CD4-positive, alpha-beta T cell (primary cell): Measurements from ENCODE around the gene RNF175. TPM values are rescaled to one million over a fixed set of nuclear protein-coding genes. Genes with fewer than 3 reads are reported as not detected.

ENCODE experiments used
- ATAC-seq: fragments of 200-7000 bp; cut with Tn5 transposase; one replicate; pipeline ENCODE4 v1.10.0; 2022; ENCODE audit warnings: mild to moderate bottlenecking; ENCODE audit not compliant: poor library complexity
- CTCF ChIA-PET: fragments of 350-600 bp; sonication (Branson Sonifier 250); formaldehyde crosslinking; loops from one replicate; lab custom pipeline; 2021; ENCODE audit warnings: antibody characterized with exemption, inconsistent platforms; lab: Charles Lee
- POLR2A ChIA-PET: fragments of 350-600 bp; sonication (Branson Sonifier 250); formaldehyde crosslinking; loops from one replicate; lab custom pipeline; 2021; ENCODE audit warnings: antibody characterized with exemption, inconsistent platforms; lab: Charles Lee
- DNase-seq, 14 experiments: peaks; one replicate each; pipeline ENCODE4 v3.0.0-alpha.2; 2013 to 2020; ENCODE audit warnings: mixed read lengths in 2 of 14
- H3K27ac ChIP-seq, 2 donors: one replicate each; pipeline versions ENCODE4 v1.5.1 to v1.7.0; 2013; ENCODE audit warnings: low read length in 2 of 2, low read depth in 1 of 2, mild to moderate bottlenecking in 1 of 2
- H3K27me3 ChIP-seq, 2 experiments: 1 replicate in 1 of 2; 2 replicates in 1 of 2; pipeline versions ENCODE4 v1.6.1 to v1.7.0; 2013; ENCODE audit warnings: low read length in 2 of 2, control low read depth in 1 of 2, mild to moderate bottlenecking in 1 of 2, moderate library complexity in 1 of 2; ENCODE audit not compliant: insufficient read depth in 2 of 2, control insufficient read depth in 1 of 2
- H3K36me3 ChIP-seq: one replicate; pipeline ENCODE4 v1.6.1; 2013; ENCODE audit warnings: low read length, control low read depth; ENCODE audit not compliant: insufficient read depth
- H3K4me1 ChIP-seq: one replicate; pipeline ENCODE4 v1.6.1; 2013; ENCODE audit warnings: low read length, control low read depth; ENCODE audit not compliant: insufficient read depth
- H3K4me3 ChIP-seq: one replicate; pipeline ENCODE4 v1.5.1; 2013; ENCODE audit warnings: mild to moderate bottlenecking, low read length, moderate library complexity
- H3K9me3 ChIP-seq, 2 experiments: 1 replicate in 1 of 2; 2 replicates in 1 of 2; pipeline versions ENCODE4 v1.6.1 to v1.7.0; 2013; ENCODE audit warnings: low read length in 2 of 2, mild to moderate bottlenecking in 2 of 2, control low read depth in 1 of 2, moderate library complexity in 1 of 2; ENCODE audit not compliant: control insufficient read depth in 1 of 2, insufficient read depth in 1 of 2
- H3K27ac Mint-ChIP-seq: one replicate; pipeline ENCODE4 v1.8.0; 2020; ENCODE audit warnings: mixed read lengths
- H3K27me3 Mint-ChIP-seq: one replicate; pipeline ENCODE4 v1.8.0; 2021; ENCODE audit warnings: mixed read lengths
- H3K36me3 Mint-ChIP-seq: one replicate; pipeline ENCODE4 v1.8.0; 2021; ENCODE audit warnings: low read depth, mixed read lengths
- H3K4me1 Mint-ChIP-seq: one replicate; pipeline ENCODE4 v1.8.0; 2021; ENCODE audit warnings: low read depth, mixed read lengths
- H3K4me3 Mint-ChIP-seq: one replicate; pipeline ENCODE4 v1.8.0; 2020; ENCODE audit warnings: mild to moderate bottlenecking, mixed read lengths
- H3K9me3 Mint-ChIP-seq: one replicate; pipeline ENCODE4 v1.8.0; 2020; ENCODE audit warnings: mixed read lengths
- intact Hi-C, 2 experiments: fragments of 100-400 bp; cut with DNase I in 1 of 2; cut with micrococcal nuclease in 1 of 2; formaldehyde crosslinking; loops; one replicate each; pipeline versions ENCODE4 v1.15.1 to v1.9.0; 2023 to 2025; cut with DNase I, micrococcal nuclease
- total RNA-seq, 174 experiments: library from RNA in 2 of 174; stranded (reverse) in 2 of 174; gene quantifications; one replicate each; pipeline ENCODE4 v1.2.3 and lab custom pipeline; 2021 to 2026
- TF ChIP-seq, protein P1 (sequence below): fragments of 200-600 bp; IDR thresholded peaks from one replicate; pipeline ENCODE4 v1.8.0; 2022; ENCODE audit warnings: antibody characterized with exemption, mild to moderate bottlenecking

Gene RNF175
- total RNA-seq, 2 experiments from 2014 or later: 1.4 to 1.8 TPM

DNA sequence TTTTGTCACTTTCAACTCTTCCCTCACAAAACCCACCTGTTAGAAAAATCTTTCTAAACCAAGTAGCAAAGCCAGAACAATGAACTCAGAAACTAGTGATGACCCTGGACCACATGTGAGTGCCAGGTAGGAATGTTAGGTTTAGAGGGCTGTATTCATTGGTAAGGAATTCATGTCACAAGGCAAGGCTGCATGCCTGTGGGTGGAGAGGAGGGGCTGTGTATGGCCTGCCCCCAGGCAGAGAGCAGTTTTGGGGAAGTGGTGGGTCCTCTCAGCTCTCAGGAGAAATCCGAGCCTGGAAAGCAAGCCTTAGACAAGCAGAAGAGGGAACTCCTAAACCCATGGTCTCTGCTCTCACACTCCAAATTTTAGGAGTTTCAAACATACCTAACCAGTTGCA is 2.4 kb downstream of the RNF175 start:
- no peaks in the 10 kb centered on the region for H3K36me3 Mint-ChIP-seq
- intact Hi-C loops: loop anchor here in 1 of 2 experiments (10.0 kb wide), 1 partner anchor 323 kb away; no protein-coding TSS in a partner anchor
- ChIA-PET POLR2A (interaction anchor here (1.0 kb wide), 1 partner anchor 28 kb away, joined by 3 read pairs; no protein-coding TSS in a partner anchor), CTCF (no interaction called here)
- H3K27me3 Mint-ChIP-seq: peaks cover 28% of the 10 kb centered on the region
- H3K4me1 Mint-ChIP-seq: peaks cover 47% of the 10 kb centered on the region
- Histone ChIP-seq H3K27ac (no peak overlapping the region), H3K36me3 (no peaks in the 10 kb centered on the region), H3K4me3 (no peak overlapping the region), H3K9me3 (no peaks in the 10 kb centered on the region), H3K4me1 (peaks cover 17% of the 10 kb centered on the region), H3K27me3 (peaks cover 0 to 29% of the 10 kb centered on the region in 2 experiments)
- ATAC-seq (no peak), DNase-seq (no peak)
- H3K27ac Mint-ChIP-seq: peak overlapping the region; percentile 47
- TF ChIP-seq, protein P1, sequence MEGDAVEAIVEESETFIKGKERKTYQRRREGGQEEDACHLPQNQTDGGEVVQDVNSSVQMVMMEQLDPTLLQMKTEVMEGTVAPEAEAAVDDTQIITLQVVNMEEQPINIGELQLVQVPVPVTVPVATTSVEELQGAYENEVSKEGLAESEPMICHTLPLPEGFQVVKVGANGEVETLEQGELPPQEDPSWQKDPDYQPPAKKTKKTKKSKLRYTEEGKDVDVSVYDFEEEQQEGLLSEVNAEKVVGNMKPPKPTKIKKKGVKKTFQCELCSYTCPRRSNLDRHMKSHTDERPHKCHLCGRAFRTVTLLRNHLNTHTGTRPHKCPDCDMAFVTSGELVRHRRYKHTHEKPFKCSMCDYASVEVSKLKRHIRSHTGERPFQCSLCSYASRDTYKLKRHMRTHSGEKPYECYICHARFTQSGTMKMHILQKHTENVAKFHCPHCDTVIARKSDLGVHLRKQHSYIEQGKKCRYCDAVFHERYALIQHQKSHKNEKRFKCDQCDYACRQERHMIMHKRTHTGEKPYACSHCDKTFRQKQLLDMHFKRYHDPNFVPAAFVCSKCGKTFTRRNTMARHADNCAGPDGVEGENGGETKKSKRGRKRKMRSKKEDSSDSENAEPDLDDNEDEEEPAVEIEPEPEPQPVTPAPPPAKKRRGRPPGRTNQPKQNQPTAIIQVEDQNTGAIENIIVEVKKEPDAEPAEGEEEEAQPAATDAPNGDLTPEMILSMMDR: no peak
- no peak overlapping the region for H3K4me3 Mint-ChIP-seq
- H3K9me3 Mint-ChIP-seq: no peaks in the 10 kb centered on the region

DNA sequence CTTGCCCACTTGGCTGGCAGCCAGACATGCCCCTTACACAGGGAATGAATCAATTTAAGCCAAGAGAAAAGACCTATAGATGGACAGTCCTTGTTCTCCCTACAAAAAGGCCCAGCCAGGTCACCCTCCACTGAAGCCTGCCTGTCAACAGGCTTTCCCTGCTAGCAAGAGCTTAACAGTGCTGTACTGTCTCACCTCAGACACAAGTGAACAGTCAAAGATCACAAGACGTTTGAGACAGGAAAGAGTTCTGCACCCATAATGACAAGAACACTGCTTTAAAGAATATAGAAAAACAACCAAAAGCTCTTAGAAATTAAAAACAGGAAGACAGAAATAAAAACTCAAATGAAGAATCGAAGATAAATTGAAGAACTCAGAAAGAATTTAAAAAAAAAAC is 4.6 kb downstream of the RNF175 start:
- peaks cover 47% of the 10 kb centered on the region for H3K4me1 Mint-ChIP-seq
- no peaks in the 10 kb centered on the region for H3K9me3 Mint-ChIP-seq
- POLR2A ChIA-PET: no interaction called here
- peaks cover 18% of the 10 kb centered on the region for H3K27me3 Mint-ChIP-seq
- H3K27ac ChIP-seq: peak overlapping the region; percentile 48 to 61
- no peaks in the 10 kb centered on the region for H3K36me3 Mint-ChIP-seq
- no peaks in the 10 kb centered on the region for H3K9me3 ChIP-seq
- peak overlapping the region; percentile 83 for H3K27ac Mint-ChIP-seq
- CTCF ChIA-PET: no interaction called here
- H3K27me3 ChIP-seq: peaks cover 0 to 18% of the 10 kb centered on the region in 2 experiments
- TF ChIP-seq, protein P1: no peak
- ATAC-seq: peak; percentile 74
- H3K4me3 Mint-ChIP-seq: peak overlapping the region; percentile 31
- no peak overlapping the region for H3K4me3 ChIP-seq
- no peaks in the 10 kb centered on the region for H3K36me3 ChIP-seq
- DNase-seq: peak in 5 of 14 experiments; percentile 2 to 25 (median 13)
- intact Hi-C loops: loop anchor here in 1 of 2 experiments (10.0 kb wide), 1 partner anchor 320 kb away; no protein-coding TSS in a partner anchor
- peaks cover 14% of the 10 kb centered on the region for H3K4me1 ChIP-seq

DNA sequence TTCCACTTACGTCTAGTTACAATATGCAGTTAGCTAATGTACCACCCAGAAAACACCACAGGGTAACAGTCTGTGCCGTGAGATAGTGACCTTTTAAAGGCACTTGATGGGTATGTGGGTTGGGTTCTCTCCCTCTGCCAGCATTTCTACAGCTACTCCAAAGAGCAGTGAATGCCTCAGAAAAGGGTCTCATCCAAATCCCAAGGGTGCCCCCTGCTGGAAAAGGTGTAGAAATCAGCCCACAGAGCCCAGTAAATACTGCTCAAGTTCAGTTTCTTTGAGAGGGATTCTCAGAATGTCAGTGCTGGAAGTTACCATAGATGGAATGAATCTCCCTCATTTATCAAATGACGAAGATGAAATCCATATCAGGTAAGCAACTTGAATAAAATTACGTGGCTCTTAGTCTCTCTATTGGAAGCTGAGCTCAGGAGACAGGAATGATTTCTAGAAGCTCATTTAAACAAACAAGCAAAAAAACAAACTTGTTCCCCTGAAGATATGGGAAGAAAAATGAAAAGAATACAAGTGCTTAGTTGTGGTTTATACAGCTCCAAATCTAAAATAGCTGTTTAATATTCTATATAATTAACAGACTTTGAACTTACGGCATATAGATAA is 9.5 kb downstream of the RNF175 start:
- H3K4me1 ChIP-seq: peaks cover 6% of the 10 kb centered on the region
- no peaks in the 10 kb centered on the region for H3K9me3 Mint-ChIP-seq
- H3K4me3 Mint-ChIP-seq: no peak overlapping the region
- no peak overlapping the region for H3K4me3 ChIP-seq
- peaks cover 0 to 4% of the 10 kb centered on the region in 2 experiments for H3K27me3 ChIP-seq
- peak; percentile 26 to 78 (median 50) for DNase-seq
- ChIA-PET POLR2A (interaction anchor here (1.3 kb wide), 1 partner anchor 107 kb away, joined by 4 read pairs; no protein-coding TSS in a partner anchor), CTCF (interaction anchor here (0.7 to 1.0 kb wide), 4 partner anchors 12 to 115 kb away, joined by 3 to 4 read pairs (median 3); no protein-coding TSS in a partner anchor)
- peaks cover 13% of the 10 kb centered on the region for H3K4me1 Mint-ChIP-seq
- no peak overlapping the region for H3K27ac Mint-ChIP-seq
- ATAC-seq: peak; percentile 80
- H3K27ac ChIP-seq: no peak overlapping the region
- intact Hi-C loops: loop anchor here (1.0 to 10.0 kb wide), 4 partner anchors 116 to 408 kb away; partner anchors contain the start of gene MND1 (in 2 of the 2)
- no peaks in the 10 kb centered on the region for H3K36me3 Mint-ChIP-seq
- no peaks in the 10 kb centered on the region for H3K36me3 ChIP-seq
- H3K27me3 Mint-ChIP-seq: peaks cover 4% of the 10 kb centered on the region
- no peaks in the 10 kb centered on the region for H3K9me3 ChIP-seq
- TF ChIP-seq, protein P1: peak; percentile 83
